ENCODE results near the gene CMIP.
A peak's percentile ranks its signal among the peaks of the same experiment; 100 is the strongest.

Gene CMIP

GRCh38 chr16:81463296-81463890, 18.8 kb downstream of the CMIP start:
- TF ChIP-seq, protein P1, sequence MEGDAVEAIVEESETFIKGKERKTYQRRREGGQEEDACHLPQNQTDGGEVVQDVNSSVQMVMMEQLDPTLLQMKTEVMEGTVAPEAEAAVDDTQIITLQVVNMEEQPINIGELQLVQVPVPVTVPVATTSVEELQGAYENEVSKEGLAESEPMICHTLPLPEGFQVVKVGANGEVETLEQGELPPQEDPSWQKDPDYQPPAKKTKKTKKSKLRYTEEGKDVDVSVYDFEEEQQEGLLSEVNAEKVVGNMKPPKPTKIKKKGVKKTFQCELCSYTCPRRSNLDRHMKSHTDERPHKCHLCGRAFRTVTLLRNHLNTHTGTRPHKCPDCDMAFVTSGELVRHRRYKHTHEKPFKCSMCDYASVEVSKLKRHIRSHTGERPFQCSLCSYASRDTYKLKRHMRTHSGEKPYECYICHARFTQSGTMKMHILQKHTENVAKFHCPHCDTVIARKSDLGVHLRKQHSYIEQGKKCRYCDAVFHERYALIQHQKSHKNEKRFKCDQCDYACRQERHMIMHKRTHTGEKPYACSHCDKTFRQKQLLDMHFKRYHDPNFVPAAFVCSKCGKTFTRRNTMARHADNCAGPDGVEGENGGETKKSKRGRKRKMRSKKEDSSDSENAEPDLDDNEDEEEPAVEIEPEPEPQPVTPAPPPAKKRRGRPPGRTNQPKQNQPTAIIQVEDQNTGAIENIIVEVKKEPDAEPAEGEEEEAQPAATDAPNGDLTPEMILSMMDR (IDR thresholded peaks at IDR 0.05) = no peak
- intact Hi-C loops (cut with DNase I; ENCODE audit: low total_unique reads) = no loop called here
- Histone ChIP-seq H3K4me3 (no peak overlapping the region), H3K36me3 (no peaks in the 10 kb centered on the region), H3K9me3 (no peaks in the 10 kb centered on the region), H3K4me1 (peaks cover 0 to 4% (median 0%) of the 10 kb centered on the region in 4 donors), H3K27me3 (no peaks in the 10 kb centered on the region), H3K27ac (no peak overlapping the region)
- DNase-seq = no peak

GRCh38 chr16:81464279-81464678, 19.7 kb downstream of the CMIP start:
- intact Hi-C loops (cut with DNase I; ENCODE audit: low total_unique reads) = no loop called here

DNA sequence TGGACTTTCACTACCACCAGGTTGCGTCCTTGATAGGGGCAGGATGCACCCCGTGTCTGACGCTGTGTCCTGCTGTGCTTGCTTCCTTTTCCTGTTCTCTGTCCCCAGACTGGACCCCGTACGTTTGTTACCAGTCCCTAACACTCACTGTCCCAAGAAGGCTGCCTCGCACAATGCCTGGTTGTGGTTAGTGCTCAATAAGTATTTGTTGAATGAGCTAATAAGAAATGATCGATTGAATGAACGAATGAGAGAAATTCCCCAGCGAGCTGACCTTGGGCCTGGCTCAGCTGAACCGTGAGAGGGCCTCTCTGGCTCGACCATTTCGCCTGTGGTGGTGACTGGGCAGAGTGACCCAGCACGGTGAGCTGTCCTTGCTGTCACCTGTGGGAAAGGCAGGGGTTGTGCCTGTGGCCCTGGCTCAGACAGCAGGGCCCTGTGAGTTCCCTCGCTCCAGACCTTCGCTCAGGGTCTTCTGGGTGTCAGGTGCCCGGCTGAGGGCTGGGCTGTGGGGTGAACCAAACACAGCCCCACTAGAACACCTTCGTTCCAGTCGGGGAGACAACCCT, 20.9 kb downstream of the CMIP start:
- Histone ChIP-seq H3K27ac (no peak overlapping the region), H3K4me1 (peaks cover 0 to 4% (median 0%) of the 10 kb centered on the region in 4 donors), H3K4me3 (no peak overlapping the region), H3K36me3 (no peaks in the 10 kb centered on the region), H3K27me3 (no peaks in the 10 kb centered on the region), H3K9me3 (no peaks in the 10 kb centered on the region)
- DNase-seq = no peak
- intact Hi-C loops (cut with DNase I; ENCODE audit: low total_unique reads) = no loop called here
- TF ChIP-seq, protein P1 (IDR thresholded peaks at IDR 0.05) = no peak

More at GRCh38 chr16:81464279-81464678, 19.7 kb downstream of the CMIP start:
- H3K4me1 ChIP-seq = peaks cover 0 to 4% (median 0%) of the 10 kb centered on the region in 4 donors
- no peaks in the 10 kb centered on the region for H3K27me3 ChIP-seq
- H3K9me3 ChIP-seq = no peaks in the 10 kb centered on the region
- H3K27ac ChIP-seq = no peak overlapping the region
- TF ChIP-seq, protein P1 (IDR thresholded peaks at IDR 0.05) = no peak
- DNase-seq = no peak
- no peak overlapping the region for H3K4me3 ChIP-seq
- no peaks in the 10 kb centered on the region for H3K36me3 ChIP-seq

GRCh38 chr16:81466356-81466980, 21.9 kb downstream of the CMIP start:
- Histone ChIP-seq H3K36me3 (no peaks in the 10 kb centered on the region), H3K27ac (no peak overlapping the region), H3K9me3 (no peaks in the 10 kb centered on the region), H3K4me3 (no peak overlapping the region), H3K27me3 (no peaks in the 10 kb centered on the region), H3K4me1 (peaks cover 0 to 4% (median 0%) of the 10 kb centered on the region in 4 donors)
- DNase-seq = peak in 1 of 2 donors; percentile 76
- intact Hi-C loops (cut with DNase I; ENCODE audit: low total_unique reads) = no loop called here
- TF ChIP-seq, protein P1 (IDR thresholded peaks at IDR 0.05) = no peak

DNA sequence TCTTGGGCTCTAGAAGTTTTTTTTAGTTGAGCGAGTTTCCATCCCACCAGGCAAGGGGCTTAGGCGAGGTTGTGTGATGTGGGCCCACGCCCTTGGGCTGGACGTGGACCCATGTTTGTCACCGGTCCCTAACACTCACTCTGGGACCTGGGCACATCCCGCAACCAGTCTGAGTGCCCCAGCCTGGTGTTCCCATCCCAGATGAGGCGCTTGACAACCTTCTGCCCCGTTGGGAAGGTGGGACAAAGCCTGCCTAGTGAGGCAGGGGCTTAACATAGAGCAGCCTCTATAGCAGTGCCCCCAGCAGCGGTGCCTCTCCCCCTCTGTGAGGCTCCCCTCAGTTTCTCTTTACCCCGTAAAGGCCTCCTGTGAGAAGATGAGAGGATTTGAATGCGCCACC, 22.5 kb downstream of the CMIP start:
- TF ChIP-seq, protein P1 (IDR thresholded peaks at IDR 0.05) = no peak
- no peak for DNase-seq
- Histone ChIP-seq H3K36me3 (no peaks in the 10 kb centered on the region), H3K4me3 (no peak overlapping the region), H3K27ac (no peak overlapping the region), H3K4me1 (peaks cover 0 to 4% (median 0%) of the 10 kb centered on the region in 4 donors), H3K27me3 (no peaks in the 10 kb centered on the region), H3K9me3 (no peaks in the 10 kb centered on the region)
- intact Hi-C loops (cut with DNase I; ENCODE audit: low total_unique reads) = no loop called here
